Hair follicular keratinocyte (primary cell): ENCODE measurements around the gene ALDH8A1. TPM values are rescaled to one million over a fixed set of nuclear protein-coding genes. Genes with fewer than 3 reads are reported as not detected.

Source experiments
- total RNA-seq: library from RNA; depleted of rRNA; stranded (reverse); fragments of >200 nt; gene quantifications from 2 replicates; pipeline ENCODE4 v1.2.3, GENCODE V29; 2015

The ALDH8A1 gene
- not detected in 2 replicates for total RNA-seq

DNA sequence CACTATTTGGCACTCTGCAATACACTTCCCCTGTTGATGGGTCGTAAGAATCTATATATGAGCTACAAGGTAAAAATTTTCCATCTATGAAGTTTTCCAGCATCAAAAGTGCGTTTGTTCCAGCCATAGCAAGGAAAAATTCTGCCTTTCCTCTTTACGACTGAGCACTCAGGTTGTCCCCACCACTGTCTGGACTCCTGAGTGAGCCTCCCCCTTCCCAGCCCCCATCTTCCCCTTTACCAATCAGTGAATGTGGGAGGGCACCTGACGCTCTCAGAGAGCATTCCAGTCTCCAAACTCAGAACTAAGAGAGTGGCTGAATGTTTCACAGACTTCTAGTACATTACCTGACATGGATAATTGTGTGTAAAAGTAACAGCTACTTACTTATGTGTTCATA, at the start of gene ALDH8A1:
ALDH8A1 (minus strand) TSS at position 175 of the 400 bp plus-strand sequence; CDS start at position 127, 48 bp downstream.

Other genes with a start within 250 kb of the ALDH8A1 start
- gene HBS1L, start 104.7 kb upstream of the ALDH8A1 start, total RNA-seq: 76.8 and 105 TPM in 2 replicates
- gene MYB, start 231.2 kb upstream of the ALDH8A1 start, total RNA-seq: 0.04 TPM in 1 of 2 replicates, not detected in the other